ENCODE results near the gene PTPN3.

Gene PTPN3

DNA sequence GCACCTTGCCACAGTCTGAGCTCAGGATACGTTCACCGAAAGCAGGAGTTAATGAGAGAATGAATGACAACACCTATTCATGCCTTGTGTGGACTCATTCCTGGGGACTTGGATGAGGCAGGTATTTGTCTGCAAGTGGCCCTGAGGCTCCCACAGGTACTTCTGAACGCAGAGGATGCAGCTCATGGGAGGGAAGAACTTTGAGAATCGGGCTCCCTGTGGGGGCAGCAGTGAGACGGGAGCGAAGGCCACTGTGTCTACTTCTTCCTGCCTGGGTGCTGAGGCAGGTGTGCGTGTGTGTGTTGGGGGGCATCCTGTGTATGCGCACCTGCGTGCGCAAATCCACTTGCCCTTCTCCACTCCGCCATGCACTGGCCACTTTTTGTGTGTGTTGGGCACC is 42.2 kb downstream of the PTPN3 start:
- no peak overlapping the region for H3K27ac ChIP-seq (ENCODE audit: low read depth, low read length)
- H3K9me3 ChIP-seq (ENCODE audit: insufficient read depth, low read length): no peaks in the 10 kb centered on the region
- H3K9me2 ChIP-seq (replicated peaks; ENCODE audit: insufficient read depth, low read length): no peaks in the 10 kb centered on the region
- H2AFZ ChIP-seq (ENCODE audit: low read depth, low read length, severe bottlenecking): no peak overlapping the region
- H3K4me2 ChIP-seq (ENCODE audit: low read depth, low read length, poor library complexity, severe bottlenecking): no peak overlapping the region
- H3K79me2 ChIP-seq (ENCODE audit: insufficient read depth, low read length): no peaks in the 10 kb centered on the region
- no peak overlapping the region for H3K4me3 ChIP-seq (ENCODE audit: insufficient read depth, low read length, poor library complexity, severe bottlenecking)
- no peak overlapping the region for H3K9ac ChIP-seq (ENCODE audit: low read length)
- H3K27me3 ChIP-seq (ENCODE audit: low read length): no peaks in the 10 kb centered on the region; the same call in 1 of the 2 replicates
- no peaks in the 10 kb centered on the region for H3F3A ChIP-seq (ENCODE audit: insufficient read depth)
- TF ChIP-seq EZH2phosphoT487 (conservative IDR thresholded peaks at IDR 0.05; ENCODE audit: low read length): no peak
- TF ChIP-seq CTCF (IDR thresholded peaks at IDR 0.05; ENCODE audit: insufficient read depth, low read length, poor library complexity, severe bottlenecking): no peak
- no peaks in the 10 kb centered on the region for H4K20me1 ChIP-seq (ENCODE audit: low read depth, low read length)
- no peaks in the 10 kb centered on the region for H3K36me3 ChIP-seq (ENCODE audit: low read length)

DNA sequence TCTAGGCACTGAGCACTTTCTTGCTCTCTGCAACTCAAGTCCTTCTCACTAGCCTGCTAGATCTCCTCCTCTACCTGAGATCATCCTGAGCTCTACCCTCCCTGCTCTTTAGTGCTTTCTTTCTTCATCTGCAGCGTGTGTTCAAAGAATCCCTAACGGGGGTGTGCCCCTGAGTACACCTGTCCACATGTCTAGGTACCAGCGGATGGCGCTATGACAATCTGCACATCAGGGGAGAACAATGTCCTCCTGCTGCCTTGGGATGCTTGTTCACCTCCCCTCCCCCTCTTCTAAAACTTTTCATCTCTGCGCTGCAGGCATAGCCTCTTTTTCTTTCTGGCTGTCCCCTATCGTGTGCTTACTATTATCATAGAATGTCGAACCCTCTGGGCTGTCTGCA is 42.7 kb downstream of the PTPN3 start:
- no peak overlapping the region for H3K27ac ChIP-seq (ENCODE audit: low read depth, low read length)
- H4K20me1 ChIP-seq (ENCODE audit: low read depth, low read length): no peaks in the 10 kb centered on the region
- H3F3A ChIP-seq (ENCODE audit: insufficient read depth): no peaks in the 10 kb centered on the region
- H3K36me3 ChIP-seq (ENCODE audit: low read length): no peaks in the 10 kb centered on the region
- H3K9ac ChIP-seq (ENCODE audit: low read length): no peak overlapping the region
- H3K4me2 ChIP-seq (ENCODE audit: low read depth, low read length, poor library complexity, severe bottlenecking): no peak overlapping the region
- H3K27me3 ChIP-seq (ENCODE audit: low read length): no peaks in the 10 kb centered on the region; the same call in 1 of the 2 replicates
- no peak overlapping the region for H2AFZ ChIP-seq (ENCODE audit: low read depth, low read length, severe bottlenecking)
- no peak overlapping the region for H3K4me3 ChIP-seq (ENCODE audit: insufficient read depth, low read length, poor library complexity, severe bottlenecking)
- no peaks in the 10 kb centered on the region for H3K9me3 ChIP-seq (ENCODE audit: insufficient read depth, low read length)
- no peaks in the 10 kb centered on the region for H3K79me2 ChIP-seq (ENCODE audit: insufficient read depth, low read length)
- TF ChIP-seq EZH2phosphoT487 (conservative IDR thresholded peaks at IDR 0.05; ENCODE audit: low read length) (no peak), CTCF (IDR thresholded peaks at IDR 0.05; ENCODE audit: insufficient read depth, low read length, poor library complexity, severe bottlenecking) (no peak)
- no peaks in the 10 kb centered on the region for H3K9me2 ChIP-seq (replicated peaks; ENCODE audit: insufficient read depth, low read length)

- no peaks in the 10 kb centered on the region for H3F3A ChIP-seq (ENCODE audit: insufficient read depth)
- no peaks in the 10 kb centered on the region for H3K36me3 ChIP-seq (ENCODE audit: low read length)
- no peak overlapping the region for H3K9ac ChIP-seq (ENCODE audit: low read length)
- H3K4me2 ChIP-seq (ENCODE audit: low read depth, low read length, poor library complexity, severe bottlenecking): no peak overlapping the region
- H4K20me1 ChIP-seq (ENCODE audit: low read depth, low read length): no peaks in the 10 kb centered on the region
- no peaks in the 10 kb centered on the region for H3K79me2 ChIP-seq (ENCODE audit: insufficient read depth, low read length)
- no peaks in the 10 kb centered on the region; the same call in 1 of the 2 replicates for H3K27me3 ChIP-seq (ENCODE audit: low read length)
- no peaks in the 10 kb centered on the region for H3K9me3 ChIP-seq (ENCODE audit: insufficient read depth, low read length)
- H3K27ac ChIP-seq (ENCODE audit: low read depth, low read length): no peak overlapping the region
- no peak overlapping the region for H3K4me3 ChIP-seq (ENCODE audit: insufficient read depth, low read length, poor library complexity, severe bottlenecking)
- no peak overlapping the region for H2AFZ ChIP-seq (ENCODE audit: low read depth, low read length, severe bottlenecking)
- H3K9me2 ChIP-seq (replicated peaks; ENCODE audit: insufficient read depth, low read length): no peaks in the 10 kb centered on the region
- no peak for TF ChIP-seq CTCF (IDR thresholded peaks at IDR 0.05; ENCODE audit: insufficient read depth, low read length, poor library complexity, severe bottlenecking)
- TF ChIP-seq EZH2phosphoT487 (conservative IDR thresholded peaks at IDR 0.05; ENCODE audit: low read length): no peak
Observed at GRCh38 chr9:109454601-109455155, 43.4 kb downstream of the PTPN3 start.

All from SU-DHL-6 (cell line).